IPS-11a (cell line): Measurements from ENCODE around the gene RBM15.

Experiments
- H3K4me3 ChIP-seq: one replicate; pipeline ENCODE4 v1.5.1; 2013; ENCODE audit warnings: low read depth, low read length, control low read depth

Gene RBM15

GRCh38 chr1:110347182-110347893 lies 8.2 kb downstream of the RBM15 start:
- H3K4me3 ChIP-seq, result no peak overlapping the region

GRCh38 chr1:110348050-110348449 lies 8.9 kb downstream of the RBM15 start:
- H3K4me3 ChIP-seq, result no peak overlapping the region

GRCh38 chr1:110348771-110349170 lies 9.6 kb downstream of the RBM15 start:
- H3K4me3 ChIP-seq, result no peak overlapping the region

GRCh38 chr1:110350360-110350759 lies 11.2 kb downstream of the RBM15 start:
- H3K4me3 ChIP-seq, result no peak overlapping the region

GRCh38 chr1:110355321-110355720 lies 16.1 kb downstream of the RBM15 start:
- H3K4me3 ChIP-seq, result no peak overlapping the region

GRCh38 chr1:110356379-110356778 lies 17.2 kb downstream of the RBM15 start:
- no peak overlapping the region for H3K4me3 ChIP-seq

- no peak overlapping the region for H3K4me3 ChIP-seq
Observed at GRCh38 chr1:110360431-110360830, 21.3 kb downstream of the RBM15 start.

GRCh38 chr1:110361856-110362255 lies 22.7 kb downstream of the RBM15 start:
- H3K4me3 ChIP-seq, result no peak overlapping the region

GRCh38 chr1:110364221-110364620 lies 25.0 kb downstream of the RBM15 start:
- H3K4me3 ChIP-seq, result no peak overlapping the region

- H3K4me3 ChIP-seq, result no peak overlapping the region
Observed at GRCh38 chr1:110370827-110371226, 31.6 kb downstream of the RBM15 start.

- no peak overlapping the region for H3K4me3 ChIP-seq
Observed at GRCh38 chr1:110375490-110375889, 36.3 kb downstream of the RBM15 start.

GRCh38 chr1:110380672-110381283 lies 41.6 kb downstream of the RBM15 start:
- no peak overlapping the region for H3K4me3 ChIP-seq

- H3K4me3 ChIP-seq, result no peak overlapping the region
Observed at GRCh38 chr1:110383251-110383990, 44.2 kb downstream of the RBM15 start.

GRCh38 chr1:110384581-110385321 lies 45.6 kb downstream of the RBM15 start:
- no peak overlapping the region for H3K4me3 ChIP-seq

GRCh38 chr1:110385369-110385768 lies 46.2 kb downstream of the RBM15 start:
- H3K4me3 ChIP-seq, result no peak overlapping the region

- H3K4me3 ChIP-seq, result no peak overlapping the region
Observed at GRCh38 chr1:110387048-110387754, 48.0 kb downstream of the RBM15 start.

- no peak overlapping the region for H3K4me3 ChIP-seq
Observed at GRCh38 chr1:110390096-110390495, 50.9 kb downstream of the RBM15 start.

- no peak within 1 kb of the TSS for H3K4me3 ChIP-seq
Observed at GRCh38 chr1:110390692-110391245, 51.6 kb downstream of the RBM15 start, which contains the start of gene SLC16A4. TSS of gene SLC16A4 (minus strand) at chr1:110391026. CDS start at chr1:110389323, 1,703 bp downstream.

GRCh38 chr1:110393286-110393685 lies 54.1 kb downstream of the RBM15 start:
- no peak overlapping the region for H3K4me3 ChIP-seq
